ENCODE data around the gene BICD1.

- TF ChIP-seq POLR2A (IDR thresholded peaks at IDR 0.05; ENCODE audit: low read length) (no peak), MYC (IDR thresholded peaks at IDR 0.05; ENCODE audit: borderline replicate concordance, low read length) (no peak), CTCF (IDR thresholded peaks at IDR 0.05) (no peak), FOSL2 (IDR thresholded peaks at IDR 0.05) (no peak), FOSL2 (CRISPR knock-in tag; IDR thresholded peaks at IDR 0.05) (no peak), USF2 (IDR thresholded peaks at IDR 0.05) (no peak), TFCP2L1 (CRISPR knock-in tag; IDR thresholded peaks at IDR 0.05) (no peak), SMC3 (IDR thresholded peaks at IDR 0.05) (no peak), CEBPB (IDR thresholded peaks at IDR 0.05) (no peak), POLR2AphosphoS2 (conservative IDR thresholded peaks at IDR 0.05; ENCODE audit: low read length) (no peak), BHLHE40 (IDR thresholded peaks at IDR 0.05; ENCODE audit: low read depth, low read length) (no peak), RAD21 (conservative IDR thresholded peaks at IDR 0.05 in 1 of 2, IDR thresholded peaks at IDR 0.05 in 1 of 2) (no peak), ZFP36 (IDR thresholded peaks at IDR 0.05; ENCODE audit: borderline replicate concordance, partially characterized antibody) (no peak)
Observed at GRCh38 chr12:32322354-32322753, 215.7 kb downstream of the BICD1 start.
